OCI-LY1 (cell line): Measurements from ENCODE around the gene OGDHL.

ENCODE experiments used
- H2AFZ ChIP-seq: fragments of 200-600 bp; sonication (generic), shearing (Covaris generic); 2 replicates; pipeline ENCODE4 v1.6.0; 2014; ENCODE audit warnings: antibody characterized with exemption, mild to moderate bottlenecking, low read length
- H3F3A ChIP-seq: fragments of 200-600 bp; sonication (generic), shearing (Covaris generic); 2 replicates; pipeline ENCODE4 v1.6.0; 2014; ENCODE audit warnings: mild to moderate bottlenecking, antibody characterized with exemption, low read length, moderate library complexity; ENCODE audit not compliant: insufficient read depth
- H3K27ac ChIP-seq: fragments of 200-600 bp; sonication (generic); 2 replicates; pipeline ENCODE4 v1.5.1; 2014; ENCODE audit warnings: low read length, mixed run types, mild to moderate bottlenecking, low read depth; ENCODE audit not compliant: poor library complexity, severe bottlenecking
- H3K27me3 ChIP-seq: fragments of 200-600 bp; sonication (generic); 2 replicates; pipeline ENCODE4 v1.6.0; 2014; ENCODE audit warnings: antibody characterized with exemption, mild to moderate bottlenecking, low read length, moderate library complexity; ENCODE audit not compliant: insufficient read depth
- H3K36me3 ChIP-seq: fragments of 200-600 bp; sonication (generic); 2 replicates; pipeline ENCODE4 v1.6.1; 2014; ENCODE audit warnings: mild to moderate bottlenecking, antibody characterized with exemption, low read length, moderate library complexity, mixed read lengths; ENCODE audit not compliant: insufficient read depth
- H3K4me1 ChIP-seq: fragments of 200-600 bp; sonication (generic); 2 replicates; pipeline ENCODE4 v1.5.1; 2014; ENCODE audit warnings: mild to moderate bottlenecking, low read length, moderate library complexity; ENCODE audit not compliant: insufficient read depth, severe bottlenecking
- H3K4me2 ChIP-seq: fragments of 200-600 bp; sonication (generic), shearing (Covaris generic); 2 replicates; pipeline ENCODE4 v1.6.1; 2014; ENCODE audit warnings: low read length
- H3K4me3 ChIP-seq: fragments of 200-600 bp; sonication (generic); 2 replicates; pipeline ENCODE4 v1.5.1; 2014; ENCODE audit warnings: low read length, low read depth, mild to moderate bottlenecking, mixed read lengths; ENCODE audit not compliant: poor library complexity, severe bottlenecking
- H3K79me2 ChIP-seq: fragments of 200-600 bp; shearing (Covaris generic); 2 replicates; pipeline ENCODE4 v1.6.1; 2016; ENCODE audit warnings: mixed run types, low read length, mixed read lengths; ENCODE audit not compliant: insufficient read depth
- H3K9ac ChIP-seq: fragments of 200-600 bp; sonication (generic), shearing (Covaris generic); 2 replicates; pipeline ENCODE4 v1.6.1; 2014; ENCODE audit warnings: mild to moderate bottlenecking, low read length, mixed read lengths
- H3K9me2 ChIP-seq: fragments of 200-600 bp; sonication (generic), shearing (Covaris generic); 2 replicates; pipeline ENCODE4 v1.6.1; 2014; ENCODE audit warnings: low read depth, mild to moderate bottlenecking, low read length, mixed read lengths
- H3K9me3 ChIP-seq: fragments of 200-600 bp; shearing (Covaris generic); 2 replicates; pipeline ENCODE4 v1.6.1; 2014; ENCODE audit warnings: low read length, mixed read lengths
- H4K20me1 ChIP-seq: fragments of 200-600 bp; sonication (generic), shearing (Covaris generic); 2 replicates; pipeline ENCODE4 v1.6.0; 2016; ENCODE audit warnings: mild to moderate bottlenecking, low read length; ENCODE audit not compliant: insufficient read depth
- CTCF ChIP-seq: fragments of 200-600 bp; sonication (generic), shearing (Covaris generic); IDR thresholded peaks from 2 replicates; pipeline ENCODE4 v1.5.1; 2017; ENCODE audit warnings: mild to moderate bottlenecking, antibody characterized with exemption, low read length, moderate library complexity, mixed read lengths
- EZH2 ChIP-seq: fragments of 200-600 bp; sonication (generic), shearing (Covaris generic); IDR thresholded peaks from 2 replicates; pipeline ENCODE4 v1.8.0; 2017; ENCODE audit warnings: borderline replicate concordance, mixed run types, mild to moderate bottlenecking, antibody characterized with exemption, low read length, moderate library complexity, mixed read lengths

Gene OGDHL

GRCh38 chr10:49690698-49691356, 71.3 kb downstream of the OGDHL start:
- Histone ChIP-seq H3K9ac (no peak overlapping the region), H3K9me3 (no peaks in the 10 kb centered on the region), H3K9me2 (no peaks in the 10 kb centered on the region), H3K4me2 (no peak overlapping the region), H3K4me1 (no peaks in the 10 kb centered on the region), H3K27me3 (no peaks in the 10 kb centered on the region), H2AFZ (no peak overlapping the region), H3K79me2 (no peaks in the 10 kb centered on the region), H3K4me3 (no peak overlapping the region), H3K36me3 (no peaks in the 10 kb centered on the region), H4K20me1 (no peaks in the 10 kb centered on the region), H3K27ac (no peak overlapping the region), H3F3A (no peaks in the 10 kb centered on the region)
- no peak for TF ChIP-seq CTCF
- TF ChIP-seq EZH2 = no peak

- TF ChIP-seq EZH2 = no peak
- no peak for TF ChIP-seq CTCF
- H3K9me2 ChIP-seq = no peaks in the 10 kb centered on the region
- H3K36me3 ChIP-seq = no peaks in the 10 kb centered on the region
- no peak overlapping the region for H2AFZ ChIP-seq
- no peak overlapping the region for H3K4me3 ChIP-seq
- H3K4me1 ChIP-seq = no peaks in the 10 kb centered on the region
- no peaks in the 10 kb centered on the region for H3F3A ChIP-seq
- H3K27ac ChIP-seq = no peak overlapping the region
- no peaks in the 10 kb centered on the region for H3K79me2 ChIP-seq
- H4K20me1 ChIP-seq = no peaks in the 10 kb centered on the region
- no peak overlapping the region for H3K9ac ChIP-seq
- H3K27me3 ChIP-seq = no peaks in the 10 kb centered on the region
- no peak overlapping the region for H3K4me2 ChIP-seq
- H3K9me3 ChIP-seq = no peaks in the 10 kb centered on the region
Observed at GRCh38 chr10:49689882-49690510, 72.1 kb downstream of the OGDHL start.

GRCh38 chr10:49688920-49689319, 73.2 kb downstream of the OGDHL start:
- Histone ChIP-seq H3K9me2 (no peaks in the 10 kb centered on the region), H3K9me3 (no peaks in the 10 kb centered on the region), H3K4me3 (no peak overlapping the region), H3K79me2 (no peaks in the 10 kb centered on the region), H3K9ac (no peak overlapping the region), H3K36me3 (no peaks in the 10 kb centered on the region), H3K4me1 (no peaks in the 10 kb centered on the region), H3F3A (no peaks in the 10 kb centered on the region), H3K4me2 (no peak overlapping the region), H3K27me3 (no peaks in the 10 kb centered on the region), H3K27ac (no peak overlapping the region), H4K20me1 (no peaks in the 10 kb centered on the region), H2AFZ (no peak overlapping the region)
- TF ChIP-seq EZH2 = no peak
